ENCODE measurements around the gene AASDH.

- TF ChIP-seq CTCF (conservative IDR thresholded peaks at IDR 0.05; ENCODE audit: low read depth, low read length), result no peak
- no peak for TF ChIP-seq EZH2 (IDR thresholded peaks at IDR 0.05; ENCODE audit: borderline replicate concordance, low read depth, low read length, poor library complexity, severe bottlenecking)
These were observed 4.0 kb upstream of the AASDH start for GRCh38 chr4:56391270-56391669.
